HG03139 (cell line): ENCODE measurements around the gene CCN5.

ENCODE experiments used
- ATAC-seq: cut with Tn5 transposase; IDR thresholded peaks from one replicate; pipeline ENCODE4 v1.9.1; 2021; ENCODE audit not compliant: unreplicated experiment

Gene CCN5

GRCh38 chr20:44735816-44736169, 20.6 kb downstream of the CCN5 start:
- no peak for ATAC-seq

DNA sequence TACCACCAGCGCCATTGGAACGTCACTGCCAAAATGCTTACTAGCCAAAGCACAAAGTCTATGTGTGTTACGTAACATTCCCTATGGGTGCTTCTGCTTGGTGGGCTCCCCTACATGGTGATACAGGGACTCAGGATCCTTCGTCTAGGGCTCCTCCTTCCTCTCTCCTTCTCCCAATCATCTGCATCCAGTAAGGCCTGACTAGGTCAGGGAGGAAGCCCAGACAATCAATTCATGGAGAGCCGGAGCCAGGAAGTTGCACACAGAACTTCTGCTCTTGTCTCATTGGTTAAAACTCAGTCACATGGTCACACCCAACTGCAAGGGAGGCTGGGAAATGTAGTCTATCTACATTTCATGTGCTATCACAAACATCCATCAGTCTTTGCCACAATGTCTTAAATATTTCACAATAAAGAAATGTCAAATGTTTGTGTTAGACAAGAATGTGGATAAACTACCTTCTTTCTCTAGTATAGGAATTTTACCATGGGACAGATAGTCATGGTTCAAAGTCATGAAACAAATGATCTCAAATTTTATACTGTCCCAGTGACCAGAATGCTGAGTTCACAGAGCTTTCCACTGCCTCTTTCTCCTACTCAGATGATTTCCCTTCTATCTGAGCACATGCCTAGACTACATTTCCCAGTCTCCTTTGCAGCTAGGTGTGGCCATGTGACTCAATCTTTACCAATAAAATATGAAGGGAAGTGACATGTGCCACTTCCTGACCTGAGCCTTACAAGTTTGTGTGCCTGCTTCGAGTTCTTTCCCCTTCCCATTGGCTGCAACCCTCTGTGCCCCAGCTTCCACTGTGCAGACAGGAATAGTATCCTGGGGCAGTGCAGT, 21.2 kb downstream of the CCN5 start:
- ATAC-seq, result no peak

- no peak for ATAC-seq
Measured at GRCh38 chr20:44737116-44737515, 21.9 kb downstream of the CCN5 start.

- no peak for ATAC-seq
Measured at GRCh38 chr20:44738813-44739477, 23.8 kb downstream of the CCN5 start.

GRCh38 chr20:44739942-44740341, 24.8 kb downstream of the CCN5 start:
- no peak for ATAC-seq

DNA sequence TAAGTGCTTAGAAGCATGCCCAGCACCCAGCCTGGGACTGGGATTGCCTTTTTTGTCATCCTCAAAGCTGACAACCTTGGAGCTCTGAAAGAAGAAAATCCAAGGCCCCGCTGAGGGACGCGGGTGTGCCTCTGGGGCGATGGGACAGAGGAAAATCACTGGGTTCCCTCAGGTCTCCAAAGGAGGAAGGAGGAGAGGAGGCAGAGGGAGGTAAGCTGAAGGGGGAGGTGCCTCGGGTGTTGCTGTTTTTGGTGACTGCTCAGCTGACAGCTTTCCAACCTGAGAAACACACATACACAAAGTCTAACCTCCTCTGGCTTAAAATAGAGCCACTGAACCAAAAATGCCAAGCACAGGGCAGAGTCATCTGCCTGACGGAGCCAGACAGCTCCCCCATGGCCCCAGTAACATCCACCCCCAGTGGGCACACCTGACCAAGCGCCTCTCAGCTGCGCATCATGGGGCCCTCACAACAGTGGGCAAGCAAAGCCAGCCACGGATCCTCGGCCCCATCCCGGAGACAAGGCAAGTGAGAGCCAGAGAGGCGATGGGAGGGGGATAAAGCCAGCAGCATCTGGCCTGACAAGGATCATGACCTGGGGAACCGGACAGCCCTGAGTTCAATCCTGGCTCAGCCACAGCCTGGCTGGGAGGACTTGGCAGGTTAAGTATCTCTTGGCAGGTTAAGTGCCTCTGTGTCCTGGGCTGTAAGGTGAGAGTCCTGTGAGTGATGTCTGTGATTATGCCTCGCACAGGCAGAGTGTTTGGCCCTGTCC, 27.3 kb downstream of the CCN5 start:
- ATAC-seq, result no peak

- no peak for ATAC-seq
Measured at GRCh38 chr20:44743080-44743701, 28.0 kb downstream of the CCN5 start.

- ATAC-seq, result no peak
Measured at GRCh38 chr20:44743916-44744655, 28.9 kb downstream of the CCN5 start.

DNA sequence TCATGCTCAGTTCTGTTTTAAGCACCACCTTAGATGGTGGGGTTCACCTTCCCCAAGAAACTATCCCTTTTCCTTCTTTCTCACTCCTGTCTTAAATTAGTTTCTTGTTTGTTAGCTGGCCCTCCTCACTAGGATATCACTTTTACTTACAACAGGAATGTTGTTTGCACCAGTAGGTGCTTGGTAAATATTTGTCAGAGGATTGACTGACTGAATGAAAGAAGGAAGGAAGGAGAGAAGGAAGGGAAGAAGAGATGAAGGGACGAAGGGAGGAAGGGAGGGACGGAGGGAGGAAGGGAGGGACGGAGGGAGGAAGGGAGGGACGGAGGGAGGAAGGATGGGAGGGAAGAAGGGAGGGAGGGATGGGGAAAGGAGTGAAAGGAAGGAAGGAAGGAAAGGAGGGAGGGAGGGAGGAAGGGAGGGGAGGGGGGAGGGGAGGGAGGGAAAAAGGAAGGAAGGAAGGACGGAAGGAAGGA, 30.0 kb downstream of the CCN5 start:
- ATAC-seq, result no peak

- no peak for ATAC-seq
Measured at GRCh38 chr20:44745598-44746366, 30.6 kb downstream of the CCN5 start, which contains the start of gene KCNK15. Gene KCNK15 (plus strand): TSS chr20:44745865. CDS start chr20:44745911, 46 bp downstream.

DNA sequence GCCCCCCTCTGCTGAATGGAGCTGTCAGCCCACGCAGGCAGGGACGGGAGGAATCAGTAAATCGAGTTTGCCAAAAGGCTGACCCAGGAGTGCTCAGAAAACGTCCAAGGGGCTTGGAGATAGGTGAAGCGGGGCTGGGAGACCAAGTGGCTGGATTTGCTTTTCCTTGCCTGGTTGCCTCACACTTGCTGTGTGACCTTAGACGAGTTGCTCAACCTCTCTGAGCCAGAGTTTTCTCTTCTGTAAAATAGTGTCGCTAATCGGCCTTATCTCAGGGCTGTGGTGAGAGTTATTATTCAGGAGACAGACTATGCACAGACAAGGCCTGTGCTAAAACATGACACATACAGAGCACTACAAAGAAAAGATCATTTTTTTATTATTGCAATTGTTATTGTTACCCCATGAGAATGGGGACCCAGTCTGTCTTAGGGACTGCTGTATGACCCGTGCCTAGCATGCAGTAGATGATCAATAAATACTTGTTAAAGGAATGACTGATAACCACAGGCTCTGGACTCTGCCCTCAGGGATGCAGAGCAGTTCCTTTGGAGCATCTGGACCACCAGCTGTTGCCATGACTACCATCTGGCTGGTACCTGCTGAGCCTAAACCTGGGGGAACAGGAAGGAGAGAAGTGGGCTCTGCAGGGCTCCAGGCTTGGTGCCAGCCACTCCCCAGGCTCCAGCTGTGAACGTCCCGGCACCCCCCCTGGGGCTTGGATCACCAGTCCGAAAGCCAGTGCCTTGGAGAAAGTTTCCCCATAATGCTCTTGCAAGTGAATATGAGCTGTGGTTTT, 31.4 kb downstream of the CCN5 start:
- no peak for ATAC-seq

DNA sequence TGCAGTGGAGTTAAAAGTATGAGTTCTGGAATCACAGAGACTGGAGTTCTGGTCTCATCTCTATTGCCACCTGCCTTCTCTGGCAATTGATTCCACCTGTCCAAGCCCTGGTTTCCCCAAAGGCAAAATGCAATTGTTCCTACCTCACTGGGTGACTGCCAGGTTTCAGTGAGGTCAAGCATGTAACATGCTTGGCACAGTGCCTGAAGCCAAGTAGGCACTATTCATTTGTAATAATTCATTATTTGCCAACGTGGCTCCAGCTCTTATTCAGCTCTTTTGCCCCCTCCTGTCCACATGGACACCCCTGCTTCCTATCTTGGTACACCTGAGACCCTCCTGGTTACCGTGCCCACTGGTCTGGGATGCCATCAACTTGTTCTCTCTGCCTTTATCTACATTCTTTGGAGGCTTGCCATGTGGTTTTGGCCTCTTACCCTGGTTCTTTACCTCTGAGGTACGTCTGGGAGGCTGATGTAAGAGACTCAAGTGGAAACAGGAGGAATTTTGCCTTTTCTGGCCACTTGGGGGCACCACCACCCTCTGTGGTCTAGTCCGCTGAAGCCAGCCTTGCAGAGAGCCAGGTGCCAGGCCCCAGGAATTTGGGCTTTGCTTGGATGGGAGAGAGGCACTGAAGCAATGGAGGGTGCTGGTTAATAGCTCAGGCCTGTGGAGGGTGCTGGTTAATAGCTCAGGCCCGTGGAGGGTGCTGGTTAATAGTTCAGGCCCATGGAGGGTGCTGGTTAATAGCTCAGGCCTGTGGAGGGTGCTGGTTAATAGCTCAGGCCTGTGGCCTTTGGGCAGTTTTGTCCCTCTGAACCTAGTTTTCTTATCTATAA, 32.2 kb downstream of the CCN5 start:
- ATAC-seq, result no peak

- ATAC-seq, result no peak
Measured at GRCh38 chr20:44748005-44748370, 32.8 kb downstream of the CCN5 start.

GRCh38 chr20:44750081-44750805, 35.1 kb downstream of the CCN5 start:
- ATAC-seq, result no peak

- ATAC-seq, result no peak
Measured at GRCh38 chr20:44752099-44752931, 37.1 kb downstream of the CCN5 start.

DNA sequence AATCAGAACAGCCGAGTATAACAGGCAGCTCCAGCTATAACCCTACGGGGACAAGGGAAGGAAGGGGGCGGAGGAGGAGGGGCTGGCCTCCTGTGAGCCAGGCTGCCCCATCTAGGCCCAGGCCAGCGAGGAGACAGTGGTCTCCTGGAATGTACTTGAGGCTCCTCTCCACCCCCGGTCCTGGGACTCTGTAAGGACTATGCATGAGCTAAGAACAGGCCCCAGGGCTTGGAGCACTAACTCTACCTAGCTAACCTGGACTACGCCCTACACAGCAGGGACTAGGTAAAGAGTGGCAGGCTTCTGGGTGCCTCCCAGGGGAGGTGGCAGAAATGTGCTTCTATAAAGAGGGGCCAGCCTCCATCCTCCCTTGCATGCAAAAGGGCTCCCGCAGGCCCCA, 39.4 kb downstream of the CCN5 start:
- ATAC-seq, result no peak
